ENCODE results near the gene SAP130.

SAP130 gene

GRCh38 chr2:127929449-127929848, 98.4 kb downstream of the SAP130 start:
- Histone ChIP-seq H3K27ac (no peak overlapping the region), H3K4me3 (ENCODE audit: low read depth in 1 of 2, low read length in 1 of 2) (no peak overlapping the region), H3K9me3 (no peaks in the 10 kb centered on the region), H3K4me1 (ENCODE audit: control insufficient read depth in 1 of 2, insufficient read depth in 1 of 2, low read depth in 1 of 2, low read length in 1 of 2) (peaks cover 14 to 15% of the 10 kb centered on the region in 2 experiments), H3K27me3 (no peaks in the 10 kb centered on the region), H3K36me3 (no peaks in the 10 kb centered on the region)
- no peak for TF ChIP-seq CTCF (IDR thresholded peaks at IDR 0.05)

GRCh38 chr2:127927384-127927783, 100.5 kb downstream of the SAP130 start:
- no peak overlapping the region for H3K27ac ChIP-seq
- H3K36me3 ChIP-seq = no peaks in the 10 kb centered on the region
- H3K27me3 ChIP-seq = no peaks in the 10 kb centered on the region
- no peak for TF ChIP-seq CTCF (IDR thresholded peaks at IDR 0.05)
- no peaks in the 10 kb centered on the region for H3K9me3 ChIP-seq
- H3K4me1 ChIP-seq (ENCODE audit: control insufficient read depth in 1 of 2, insufficient read depth in 1 of 2, low read depth in 1 of 2, low read length in 1 of 2) = peaks cover 4 to 6% of the 10 kb centered on the region in 2 experiments
- H3K4me3 ChIP-seq (ENCODE audit: low read depth in 1 of 2, low read length in 1 of 2) = no peak overlapping the region

- no peak overlapping the region for H3K27ac ChIP-seq
- no peak for TF ChIP-seq CTCF (IDR thresholded peaks at IDR 0.05)
- no peaks in the 10 kb centered on the region for H3K9me3 ChIP-seq
- H3K36me3 ChIP-seq = no peaks in the 10 kb centered on the region
- H3K4me1 ChIP-seq (ENCODE audit: control insufficient read depth in 1 of 2, insufficient read depth in 1 of 2, low read depth in 1 of 2, low read length in 1 of 2) = no peaks in the 10 kb centered on the region
- H3K27me3 ChIP-seq = no peaks in the 10 kb centered on the region
- no peak overlapping the region for H3K4me3 ChIP-seq (ENCODE audit: low read depth in 1 of 2, low read length in 1 of 2)
Observed at GRCh38 chr2:127917916-127918315, 109.9 kb downstream of the SAP130 start.

GRCh38 chr2:127913808-127914457, 113.9 kb downstream of the SAP130 start:
- no peak for TF ChIP-seq CTCF (IDR thresholded peaks at IDR 0.05)
- Histone ChIP-seq H3K4me3 (ENCODE audit: low read depth in 1 of 2, low read length in 1 of 2) (no peak overlapping the region), H3K9me3 (no peaks in the 10 kb centered on the region), H3K27me3 (no peaks in the 10 kb centered on the region), H3K27ac (no peak overlapping the region), H3K4me1 (ENCODE audit: control insufficient read depth in 1 of 2, insufficient read depth in 1 of 2, low read depth in 1 of 2, low read length in 1 of 2) (peaks cover 5% of the 10 kb centered on the region in 2 experiments), H3K36me3 (no peaks in the 10 kb centered on the region)

GRCh38 chr2:127911737-127912136, 116.1 kb downstream of the SAP130 start:
- Histone ChIP-seq H3K27me3 (no peaks in the 10 kb centered on the region), H3K4me1 (ENCODE audit: control insufficient read depth in 1 of 2, insufficient read depth in 1 of 2, low read depth in 1 of 2, low read length in 1 of 2) (peaks cover 5% of the 10 kb centered on the region in 2 experiments), H3K9me3 (no peaks in the 10 kb centered on the region), H3K4me3 (ENCODE audit: low read depth in 1 of 2, low read length in 1 of 2) (no peak overlapping the region), H3K27ac (no peak overlapping the region), H3K36me3 (no peaks in the 10 kb centered on the region)
- TF ChIP-seq CTCF (IDR thresholded peaks at IDR 0.05) = no peak

Measured in neutrophil (primary cell).